Measurements from ENCODE around the gene FXN.
"Not testable (repeated sequence)": the region's sequence is repeated elsewhere in the genome, so short reads cannot be mapped to it uniquely, and the experiment has no call there.

The FXN gene

DNA sequence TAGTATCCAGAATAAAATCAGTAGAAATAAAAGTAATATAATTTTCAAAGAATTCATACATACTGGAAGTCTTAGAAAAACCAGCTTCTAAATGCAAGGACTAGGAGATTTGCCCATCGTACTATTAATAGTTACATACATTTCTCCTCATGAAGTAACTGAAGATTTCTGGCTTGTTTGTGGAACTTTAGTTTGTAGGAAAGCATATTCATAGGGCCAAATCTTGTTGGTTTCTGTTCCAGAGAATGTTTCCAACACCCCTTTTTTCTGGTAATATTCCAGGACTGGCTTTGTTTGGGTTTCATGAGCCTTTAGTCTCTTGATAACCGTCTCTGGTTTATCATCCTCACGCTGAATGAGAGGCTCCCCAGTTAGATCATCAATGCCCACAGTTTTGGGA, 72.2 kb downstream of the FXN start:
- DNase-seq, result no peak

DNA sequence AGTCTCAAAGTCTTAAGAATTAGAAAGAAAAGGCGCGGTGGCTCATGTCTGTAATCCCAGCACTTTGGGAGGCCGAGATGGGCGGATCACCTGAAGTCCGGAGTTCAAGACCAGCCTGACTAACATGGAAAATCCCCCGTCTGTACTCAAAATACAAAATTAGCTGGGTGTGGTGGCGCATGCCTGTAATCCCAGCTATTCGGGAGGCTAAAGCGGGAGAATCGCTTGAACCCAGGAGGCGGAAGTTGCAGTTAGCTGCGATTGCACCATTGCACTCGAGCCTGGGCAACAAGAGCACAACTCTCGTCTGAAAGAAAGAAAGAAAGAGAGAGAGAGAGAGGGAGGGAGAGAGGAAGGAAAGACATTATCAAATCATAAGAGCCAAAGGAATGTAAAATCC, 73.2 kb downstream of the FXN start:
- not testable (repeated sequence) for DNase-seq

DNA sequence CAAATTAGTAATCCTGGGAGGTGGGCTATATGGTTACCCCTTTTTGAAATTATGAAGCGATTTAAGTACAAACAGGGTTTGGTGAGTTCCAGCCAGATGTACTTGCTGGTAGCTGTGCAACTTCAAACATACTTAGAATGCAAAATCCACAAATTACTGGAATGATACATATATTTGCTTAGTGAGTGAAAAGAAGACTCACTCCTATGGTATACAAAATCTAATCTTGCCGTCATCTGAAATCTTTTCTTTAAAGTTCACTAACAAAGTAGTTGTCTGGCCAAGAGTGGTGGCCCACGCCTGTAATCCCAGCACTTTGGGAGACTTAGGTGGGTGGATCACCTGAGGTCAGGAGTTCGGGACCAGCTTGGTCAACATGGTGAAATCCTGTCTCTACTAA, 73.6 kb downstream of the FXN start:
- DNase-seq, result no peak

DNA sequence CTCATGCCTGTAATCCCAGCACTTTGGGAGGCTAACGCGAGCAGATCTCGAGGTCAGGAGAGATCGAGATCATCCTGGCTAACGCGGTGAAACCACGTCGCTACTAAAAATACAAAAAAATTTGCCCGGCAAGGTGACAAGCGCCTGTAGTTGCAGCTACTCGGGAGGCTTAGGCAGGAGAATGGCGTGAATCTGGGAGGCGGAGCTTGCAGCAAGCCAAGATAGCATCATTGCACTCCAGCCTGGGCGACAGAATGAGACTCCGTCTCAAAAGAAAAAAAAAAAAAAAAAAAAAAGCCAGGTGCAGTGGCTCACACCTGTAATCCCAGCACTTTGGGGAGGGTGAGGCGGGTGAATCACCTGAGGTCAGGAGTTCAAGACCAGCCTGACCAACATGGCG, 77.1 kb downstream of the FXN start:
- not testable (repeated sequence) for DNase-seq

DNA sequence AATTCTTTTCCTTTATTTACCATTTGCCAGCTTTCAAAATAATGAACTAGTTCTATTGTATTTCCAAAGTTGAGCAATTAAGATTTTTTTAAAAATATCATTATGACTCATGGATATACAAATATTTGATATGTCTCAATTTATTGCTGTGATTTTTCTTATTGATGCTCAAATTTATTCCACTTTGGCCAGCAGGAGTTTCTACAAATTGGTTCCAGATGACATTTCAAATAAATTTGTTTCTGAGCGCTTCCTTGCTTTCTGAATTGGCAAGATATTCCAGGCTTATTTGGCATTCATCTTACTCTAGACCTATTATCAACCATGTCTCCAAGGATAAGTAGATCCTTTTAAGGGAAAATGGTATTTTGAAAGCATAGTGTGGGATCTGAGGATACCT, 80.1 kb downstream of the FXN start:
- DNase-seq, result peak; percentile 33

DNA sequence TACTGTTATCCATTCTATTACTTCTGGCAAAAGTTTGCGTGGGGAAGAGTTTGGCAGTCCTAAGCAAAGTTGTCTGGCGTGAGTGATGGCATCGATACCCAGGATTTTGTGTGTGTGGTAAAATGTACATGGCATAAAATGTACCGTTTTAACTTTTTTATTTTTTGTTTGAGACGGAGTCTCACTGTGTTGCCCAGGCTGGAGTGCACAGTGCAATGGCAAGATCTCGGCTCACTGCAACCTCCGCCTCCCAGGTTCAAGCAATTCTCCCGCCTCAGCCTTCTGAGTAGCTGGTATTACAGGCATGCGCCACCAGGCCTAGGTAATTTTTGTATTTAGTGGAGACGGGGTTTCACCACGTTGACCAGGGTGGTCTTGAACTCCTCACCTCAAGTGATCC, 83.1 kb downstream of the FXN start:
- no peak for DNase-seq

DNA sequence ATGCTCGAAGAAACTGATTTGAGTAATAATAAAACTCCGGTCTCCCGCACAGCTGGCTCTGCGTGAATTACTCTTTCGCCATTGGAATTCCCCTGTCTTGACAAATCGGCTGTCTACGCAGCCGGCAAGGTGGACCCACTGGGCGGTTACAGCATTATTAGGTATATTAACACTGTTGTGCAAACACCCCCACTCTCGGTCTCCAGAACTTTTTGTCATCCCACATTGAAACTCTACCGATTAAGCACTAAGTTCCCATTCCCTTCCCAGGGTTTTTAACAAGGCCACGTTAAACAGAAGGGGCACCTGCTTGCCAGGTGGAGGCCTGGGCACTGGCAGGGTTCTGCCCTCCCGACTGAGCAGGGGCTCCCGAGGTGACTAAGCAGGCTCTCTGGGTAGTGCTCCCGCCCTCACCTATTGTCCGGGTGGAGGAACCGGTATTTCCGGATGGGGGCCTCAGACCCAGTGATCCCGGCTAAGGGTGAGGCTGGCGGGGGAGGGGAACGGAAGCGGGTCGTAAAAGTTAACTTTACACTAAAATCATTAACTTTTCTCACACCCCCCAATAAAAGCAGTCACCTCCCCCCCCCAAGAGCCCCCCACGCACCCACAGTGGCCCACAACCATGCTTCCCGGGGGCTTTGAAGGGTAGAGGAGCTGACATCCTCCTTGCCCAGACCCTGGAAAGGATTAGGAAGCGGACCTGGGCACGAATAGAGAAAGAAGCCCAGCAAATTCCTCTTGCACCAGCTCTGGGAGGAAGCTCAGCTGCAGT, 85.0 kb downstream of the FXN start:
- peak; percentile 13 for DNase-seq

DNA sequence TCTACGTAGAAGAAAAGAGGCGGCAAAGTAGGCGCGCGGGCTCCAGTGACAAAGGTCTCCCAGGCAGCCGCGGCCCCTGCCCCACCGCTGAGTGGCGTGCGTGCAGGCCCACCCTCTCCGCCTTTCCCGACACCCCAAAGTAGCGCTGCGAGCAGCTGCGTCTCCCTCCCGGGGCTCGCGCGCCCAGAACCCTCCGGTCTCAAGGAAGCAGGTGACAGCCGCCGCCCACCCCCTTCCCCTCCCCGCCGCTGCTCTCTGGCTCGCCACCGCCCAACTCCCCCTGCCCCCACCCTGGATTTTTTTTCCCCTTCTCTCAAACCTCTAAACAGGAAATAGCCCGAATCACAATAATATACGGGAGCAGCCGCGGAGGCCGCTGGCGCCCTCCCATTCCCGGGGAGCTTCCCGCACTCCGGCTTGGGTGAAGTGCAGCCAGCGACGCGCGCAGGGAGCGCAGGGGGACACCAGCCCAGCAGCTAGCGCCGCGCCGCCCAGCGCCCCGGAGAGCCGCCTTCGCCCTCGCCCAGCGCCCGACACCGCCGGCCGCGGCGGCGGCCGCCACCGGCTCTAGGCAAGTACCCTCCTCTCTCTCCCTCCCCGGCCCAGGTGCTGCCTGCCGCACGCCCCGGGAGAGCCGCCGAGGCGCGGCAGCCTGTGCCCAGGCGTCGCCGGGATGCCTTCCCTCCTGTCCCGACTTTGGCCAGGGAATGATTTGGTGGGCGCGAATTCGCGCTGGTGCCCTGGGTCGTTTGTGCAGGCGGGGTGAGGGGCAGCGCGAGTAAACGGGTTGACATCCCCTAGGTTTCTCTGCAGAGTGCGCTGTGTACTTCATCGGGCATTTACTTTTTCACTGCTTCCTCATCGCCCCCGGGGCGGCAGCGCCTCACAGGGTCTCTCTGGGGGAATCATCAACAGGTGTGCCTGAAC, 85.9 kb downstream of the FXN start:
- peak; percentile 15 for DNase-seq

DNA sequence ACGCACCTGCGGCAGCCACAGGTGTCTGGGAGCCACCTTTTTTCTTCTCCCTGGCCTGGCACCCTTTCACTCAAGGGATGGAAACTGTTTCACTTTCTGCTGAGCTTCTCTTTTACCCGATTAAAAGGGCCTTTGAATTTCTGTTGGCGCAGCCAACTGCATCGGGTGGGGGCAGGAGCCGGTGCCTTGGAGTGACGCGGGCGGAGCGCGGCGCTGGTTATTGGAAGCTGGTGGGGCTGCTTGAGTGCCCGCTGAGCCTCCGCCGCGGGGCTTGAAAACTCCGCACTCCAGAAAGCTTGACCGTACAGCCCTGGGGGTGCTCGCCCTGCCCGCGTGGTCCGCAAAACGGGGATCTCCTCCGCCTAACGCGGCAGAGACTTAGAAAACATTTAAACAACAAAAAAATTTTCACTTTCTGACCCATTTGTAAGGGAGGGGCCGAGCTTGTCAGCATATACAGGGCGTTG, 86.6 kb downstream of the FXN start:
- DNase-seq, result peak; percentile 58

DNA sequence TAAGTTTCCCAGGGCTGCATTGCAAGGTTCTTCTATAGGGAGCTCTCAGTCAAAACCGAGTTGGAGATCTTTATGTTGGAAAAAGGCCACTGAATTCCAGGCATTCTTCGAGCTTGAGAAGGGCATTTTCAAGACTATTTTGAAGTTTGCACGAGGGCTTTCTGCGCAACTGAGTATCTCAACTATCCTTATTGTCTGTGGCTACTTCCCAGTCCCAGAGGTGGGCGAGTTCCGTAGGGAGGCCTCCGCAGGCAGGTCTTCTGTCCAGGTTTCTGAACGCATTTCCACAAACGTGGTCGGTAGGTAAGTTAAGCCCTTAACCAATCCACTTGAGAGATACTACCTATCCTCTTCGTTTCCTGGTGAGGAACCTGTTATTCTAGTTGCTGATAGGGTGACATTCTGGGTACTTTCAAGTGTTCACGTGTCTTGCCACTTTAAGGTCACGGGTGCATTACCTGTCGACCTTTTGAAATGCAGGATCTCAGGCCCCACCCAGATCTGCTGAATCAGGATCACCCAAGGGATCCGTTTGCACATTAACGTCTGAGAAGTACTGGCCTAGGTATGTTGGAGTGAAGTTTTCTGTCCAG, 87.1 kb downstream of the FXN start:
- no peak for DNase-seq

DNA sequence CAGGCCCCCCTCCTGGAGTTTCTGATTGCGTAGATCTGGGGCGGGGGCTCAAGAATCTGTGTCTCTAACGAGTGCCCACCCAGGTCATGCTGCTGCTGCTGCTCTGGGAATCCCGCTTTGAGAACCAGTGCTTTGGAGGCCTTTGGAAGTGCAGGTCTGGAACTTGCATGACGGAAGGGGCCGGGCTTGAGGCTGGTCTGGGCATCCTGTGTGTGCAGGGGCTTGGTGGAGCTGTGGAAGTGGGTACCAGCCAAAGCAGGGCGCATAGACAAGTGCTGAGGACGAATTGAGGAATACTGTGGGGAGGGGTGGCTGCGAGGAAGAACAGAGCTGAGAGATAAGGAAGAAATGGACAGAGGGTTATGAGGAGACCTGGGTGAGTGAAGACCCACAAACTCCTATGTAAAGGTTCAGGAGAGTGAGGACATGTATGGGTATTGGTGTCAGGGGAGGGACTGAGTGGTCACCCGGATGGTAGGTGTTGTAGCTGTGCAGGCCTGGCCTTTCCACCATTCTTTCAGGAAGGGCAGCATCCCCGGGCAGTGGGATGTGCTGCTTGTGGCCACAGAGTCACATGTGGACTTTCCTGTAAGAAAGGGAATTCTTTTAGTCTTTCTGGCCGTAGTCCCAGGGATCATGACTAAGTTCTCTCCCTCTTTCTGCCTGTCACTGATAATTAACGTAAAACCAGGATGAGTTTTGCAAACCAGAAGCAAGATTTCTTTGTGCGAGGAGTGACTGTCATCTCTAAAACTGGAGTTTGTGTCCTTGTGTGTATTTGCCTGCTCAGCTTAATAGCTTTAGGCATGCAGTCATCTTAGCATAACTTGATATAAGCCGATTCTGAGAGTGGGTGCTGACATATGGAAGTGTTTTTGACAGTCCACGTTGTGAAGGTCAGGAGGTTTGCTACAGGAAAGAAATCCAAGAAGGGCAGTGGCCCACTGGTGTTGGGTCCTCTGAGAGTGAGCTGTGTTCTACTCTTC, 95.2 kb downstream of the FXN start:
- no peak for DNase-seq

DNA sequence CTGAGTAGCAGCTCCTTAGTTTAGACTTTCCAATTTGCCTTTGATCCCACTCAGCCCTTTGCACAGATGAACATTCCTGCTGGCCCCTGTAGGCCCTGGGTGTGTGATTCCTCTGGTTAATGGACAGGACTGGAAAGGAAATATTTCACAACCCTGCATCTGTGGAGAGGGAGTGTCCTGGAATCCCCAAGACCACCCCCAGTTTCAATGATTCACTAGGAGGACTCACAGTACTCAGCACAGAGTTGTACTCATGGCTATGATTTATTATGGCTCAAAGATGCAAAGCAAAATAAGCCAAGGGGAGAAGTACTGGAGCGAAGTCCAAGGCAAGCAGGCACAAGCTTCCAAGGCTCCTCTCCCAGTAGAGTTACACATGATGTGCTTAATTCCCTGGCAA, 96.1 kb downstream of the FXN start:
- no peak for DNase-seq

DNA sequence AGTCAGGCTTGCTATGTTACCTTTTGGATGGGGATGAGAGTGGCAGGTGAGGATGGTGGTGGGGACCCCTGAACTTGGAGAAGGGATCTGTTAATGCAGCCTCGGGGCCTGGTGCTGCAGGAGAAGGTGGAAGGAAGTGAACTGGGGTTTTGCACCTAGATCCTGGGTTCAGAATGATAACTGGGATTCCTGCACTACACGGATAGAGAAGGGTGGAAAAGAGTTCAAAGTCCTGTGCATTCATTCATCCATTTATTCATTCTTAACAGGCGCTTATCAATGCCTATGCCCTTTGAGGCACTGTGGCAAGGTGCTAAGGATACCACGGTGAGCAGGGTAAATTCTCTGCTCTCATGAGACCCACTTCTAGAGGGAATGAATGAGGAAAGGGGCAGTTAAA, 96.8 kb downstream of the FXN start:
- DNase-seq, result no peak

DNA sequence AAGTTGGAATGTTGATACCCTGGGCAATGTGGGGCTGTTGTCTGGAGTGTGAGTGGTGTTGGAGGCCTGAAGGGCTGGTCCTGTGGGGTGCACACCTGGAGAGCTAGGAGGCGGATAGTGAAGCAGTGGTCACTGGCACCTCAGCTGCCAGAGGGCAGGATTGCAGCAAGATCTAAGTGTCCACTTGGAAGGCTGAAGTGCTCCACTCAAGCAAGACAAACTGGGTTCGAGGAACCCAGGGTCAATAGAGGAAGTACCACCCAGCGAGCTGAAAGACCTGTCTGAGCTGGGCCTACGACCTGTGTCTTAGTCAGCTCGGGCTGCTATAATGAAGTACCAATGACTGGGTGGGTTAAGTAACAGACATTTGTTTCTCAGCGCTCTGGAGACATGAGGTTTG, 98.9 kb downstream of the FXN start:
- DNase-seq, result no peak

DNA sequence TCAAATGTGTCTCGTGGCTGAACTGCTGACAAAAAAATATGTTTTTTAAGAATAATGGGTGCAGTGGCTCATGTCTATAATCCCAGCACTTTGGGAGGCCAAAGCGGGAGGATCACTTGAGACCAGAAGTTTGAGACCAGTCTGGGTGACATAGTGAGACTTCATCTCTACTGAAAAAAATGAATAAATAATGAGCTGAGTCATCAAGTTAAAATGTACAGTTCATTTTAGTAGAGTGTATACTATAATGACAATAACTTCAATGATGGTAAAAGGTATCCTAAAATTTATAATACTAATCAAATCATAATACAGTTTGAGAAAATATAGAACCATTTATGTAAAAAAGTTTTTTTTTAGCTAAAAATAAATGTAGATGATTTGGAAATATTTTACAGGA, 100.6 kb downstream of the FXN start:
- no peak for DNase-seq

DNA sequence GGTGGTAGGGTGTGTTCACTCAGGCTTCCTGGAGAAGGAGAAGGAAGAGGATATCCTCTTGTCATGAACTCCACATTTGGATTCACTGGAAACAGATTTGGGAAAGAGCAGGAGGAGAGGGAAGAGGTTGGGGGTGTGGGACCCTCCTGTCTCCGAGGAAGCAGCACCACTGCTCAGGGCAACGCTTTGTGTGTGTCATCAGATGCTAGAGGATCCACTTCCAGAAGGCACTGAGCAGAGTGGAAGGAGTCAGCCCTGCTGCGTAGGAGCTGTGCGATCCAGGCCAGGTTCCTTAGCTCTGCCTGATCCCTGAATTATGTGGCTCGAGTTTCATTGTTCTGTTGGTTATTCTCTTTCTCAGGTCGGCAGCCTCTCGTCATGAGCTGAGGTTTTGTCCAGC, 101.2 kb downstream of the FXN start:
- DNase-seq, result no peak

DNA sequence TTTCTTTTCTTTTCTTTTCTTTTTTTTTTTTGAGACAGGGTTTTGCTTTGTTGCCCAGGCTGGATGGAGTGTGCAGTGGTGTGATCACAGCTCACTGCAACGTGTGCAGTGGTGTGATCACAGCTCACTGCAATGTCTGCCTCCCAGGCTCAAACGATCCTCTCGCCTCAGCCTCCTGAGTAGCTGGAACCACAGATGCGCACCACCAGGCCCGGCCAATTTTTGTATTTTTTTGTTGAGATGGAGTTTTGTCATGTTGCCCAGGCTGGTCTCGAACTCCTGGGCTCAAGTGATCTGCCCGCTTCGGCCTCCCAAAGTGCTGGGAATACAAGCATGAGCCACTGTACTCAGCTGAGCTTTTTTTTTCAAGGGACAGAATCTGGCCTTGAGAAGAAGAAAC, 101.8 kb downstream of the FXN start:
- no peak for DNase-seq

DNA sequence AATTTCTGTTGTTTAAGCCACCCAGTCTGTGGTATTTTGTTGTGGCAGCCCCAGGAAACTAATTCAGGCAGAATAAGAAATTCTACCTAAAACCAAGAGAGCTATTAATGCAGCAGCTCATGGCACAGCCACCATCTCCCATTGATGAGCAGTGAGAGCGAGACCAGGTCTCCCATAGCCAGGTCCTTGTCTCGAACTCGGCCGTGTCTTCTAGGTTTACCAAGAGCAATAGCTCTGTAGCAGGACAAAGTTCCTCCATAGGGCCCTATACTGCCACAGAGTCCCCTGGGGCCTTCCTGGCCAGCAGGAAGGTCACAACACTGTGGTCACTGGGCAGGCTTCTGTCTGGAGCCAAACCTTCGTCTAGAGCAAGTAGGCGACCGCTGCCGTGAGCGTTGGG, 104.0 kb downstream of the FXN start:
- no peak for DNase-seq

DNA sequence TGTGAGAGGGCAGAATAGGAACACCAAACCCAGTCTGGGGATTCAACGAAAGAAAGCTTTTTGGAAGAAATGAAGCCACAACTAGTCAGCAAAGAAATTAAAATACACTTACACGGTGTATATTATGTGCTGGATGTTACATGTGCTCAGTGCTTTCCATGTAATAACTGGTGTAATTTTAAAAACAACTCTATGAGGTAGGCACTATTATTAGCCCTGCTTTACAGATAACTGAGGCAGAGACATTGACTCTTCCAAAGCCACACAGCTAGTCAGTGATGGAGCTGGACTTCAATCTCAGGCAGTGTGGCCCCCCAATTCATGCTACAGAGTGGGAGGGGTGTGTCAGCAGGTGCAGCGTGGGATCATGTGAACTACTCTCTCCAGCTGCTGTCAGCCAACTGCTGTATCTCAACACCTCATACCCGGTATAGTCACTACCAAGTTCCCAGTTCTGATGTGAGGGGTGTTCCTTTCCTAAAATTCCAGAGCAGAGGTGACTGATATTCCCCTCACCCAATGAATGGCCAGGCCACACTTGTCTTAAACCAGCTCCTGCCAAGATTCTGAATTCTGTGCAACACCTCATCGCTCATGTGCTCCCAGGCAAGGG, 104.7 kb downstream of the FXN start:
- no peak for DNase-seq

DNA sequence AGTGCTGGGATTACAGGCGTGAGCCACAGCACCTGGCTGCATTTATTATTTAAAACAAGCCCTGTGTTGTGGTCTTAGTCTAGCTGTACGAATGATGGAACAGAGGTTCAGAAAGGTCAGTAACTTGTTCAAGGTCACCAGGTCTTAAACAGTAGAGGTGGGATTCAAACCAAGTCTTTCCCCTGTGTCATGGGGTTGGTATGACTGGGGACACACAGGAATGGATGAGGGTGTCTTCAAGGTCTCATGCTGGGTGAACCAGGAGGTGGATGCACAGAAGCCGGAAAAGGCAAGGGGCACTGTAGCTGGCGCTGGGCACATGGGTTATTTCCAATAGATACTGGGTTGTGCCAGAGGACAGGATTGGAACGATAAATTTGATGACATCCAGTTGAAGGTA, 106.3 kb downstream of the FXN start:
- no peak for DNase-seq

DNA sequence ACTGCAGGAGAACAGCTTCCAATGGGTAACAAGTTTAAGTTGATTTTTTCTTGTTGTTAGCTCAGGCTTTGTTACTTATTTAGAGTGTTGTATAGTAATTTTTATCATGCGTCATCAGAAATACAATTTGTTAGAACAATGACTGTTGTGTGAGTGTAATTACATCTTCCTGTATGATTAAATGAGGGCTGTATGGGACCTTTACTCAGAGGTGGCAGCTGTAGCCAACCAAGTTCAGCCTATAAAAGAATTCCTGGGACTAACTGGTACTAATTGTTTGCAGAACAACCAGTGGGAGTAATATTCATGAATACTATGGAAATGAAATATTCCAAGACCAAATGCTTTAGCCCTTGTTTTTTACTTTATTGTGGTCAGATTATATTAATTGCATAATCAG, 107.7 kb downstream of the FXN start:
- no peak for DNase-seq

DNA sequence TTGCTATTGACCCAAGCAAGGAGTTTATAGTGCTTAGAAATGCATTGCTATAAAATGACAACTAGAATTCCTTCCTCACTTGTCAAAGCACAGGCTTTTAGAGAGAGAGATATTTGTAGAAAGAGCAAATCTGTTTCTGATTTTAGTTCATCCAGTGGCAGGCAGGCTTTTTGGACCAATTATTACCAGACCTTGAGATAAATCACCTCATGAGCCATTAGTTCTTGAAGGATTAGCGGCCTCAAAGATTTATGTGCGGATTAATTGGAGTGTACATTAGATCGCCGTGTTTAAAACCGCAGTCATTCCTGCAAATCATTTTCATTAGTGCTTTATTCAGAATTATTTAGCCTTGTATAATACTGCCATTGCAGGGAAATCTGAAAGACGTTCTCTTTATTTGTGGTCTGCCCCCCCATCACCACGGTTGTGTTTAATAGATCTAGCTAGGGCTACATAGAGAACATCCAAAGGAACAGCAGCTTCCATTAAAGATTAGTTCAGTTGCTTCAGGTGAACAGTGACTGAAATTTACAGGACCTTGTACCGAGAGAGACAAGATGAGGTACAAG, 109.7 kb downstream of the FXN start:
- no peak for DNase-seq

Measured in inflammatory macrophage treated with lipopolysaccharide for 4 hours (primary cell).